Posterior vena cava (tissue), 2 donors: ENCODE results near the gene PHAF1. TPM values are rescaled to one million over a fixed set of nuclear protein-coding genes. Genes with fewer than 3 reads are reported as not detected.

Experiments used
- DNase-seq: peaks from one replicate; pipeline ENCODE4 v3.0.0-alpha.2; 2020; ENCODE audit warnings: low spot score
- intact Hi-C, 2 donors: fragments of 100-400 bp; cut with DNase I; formaldehyde crosslinking; loops; one replicate each; pipeline versions ENCODE4 v1.14.1 to v1.14.2; 2022 to 2023
- long read RNA-seq, 2 donors: library from polyadenylated mRNA; unstranded; transcript quantifications; one replicate each; pipeline ENCODE4 v2.0.0, GENCODE V29; 2020 to 2021
- total RNA-seq, 2 donors: library from RNA; stranded (reverse); fragmentation: NEBNext Ultra II Directional; extraction: Animal tissue kit (Norgen Biotek cat#: 25700); gene quantifications; one replicate each; pipeline ENCODE4 v1.2.1, GENCODE V29; 2021
- donor health status: DM: yes; HTN: yes; CAD: no.
- donor health status: DM: yes; HTN: yes; CAD: no.

PHAF1 gene
- 10 to 100 TPM; 10.4 to 12.0 TPM for total RNA-seq
- long read RNA-seq, donor 1: 0 reads
- long read RNA-seq, donor 2, partial matches to known transcripts: 0 of 8 reads
- long read RNA-seq, donor 2, other reads (novel, unspliced or antisense): 3 of 8 reads

DNA sequence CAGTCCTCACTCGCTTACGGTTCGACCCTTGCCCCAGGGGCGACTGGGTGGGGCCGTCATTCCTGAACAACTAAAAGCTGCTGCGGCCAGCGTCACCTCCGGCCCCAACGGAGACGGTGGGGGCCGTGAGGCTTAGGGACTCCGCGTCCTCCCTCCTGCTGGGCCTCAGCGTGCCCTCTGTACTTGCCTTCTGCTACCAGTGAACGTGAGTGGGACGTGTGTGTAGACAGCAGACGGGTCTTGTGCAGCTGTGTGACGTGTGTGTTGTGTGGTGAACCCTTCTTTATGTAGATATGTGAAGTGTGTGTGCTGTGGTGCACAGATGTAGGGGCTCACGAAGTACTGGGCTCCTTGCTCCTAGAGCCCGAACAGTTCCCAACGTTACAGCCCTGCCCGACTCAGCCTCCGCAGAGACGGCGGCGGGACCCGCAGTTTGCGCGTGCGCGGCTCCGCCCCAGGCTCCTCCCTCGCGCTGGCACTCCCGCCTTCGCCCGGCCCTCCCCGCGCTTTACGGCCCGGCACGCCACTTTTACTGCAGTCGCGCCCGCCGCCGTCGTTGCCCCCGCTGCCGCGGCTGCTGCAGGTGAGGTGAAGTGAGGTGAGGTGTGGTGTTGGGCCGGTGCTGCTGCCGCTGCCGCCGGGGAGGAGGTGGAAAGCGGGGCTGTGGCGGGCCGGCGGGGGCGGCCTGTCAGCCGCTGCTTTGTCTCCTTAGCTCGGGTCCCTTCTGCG, at the start of gene PHAF1:
PHAF1 (plus strand) TSS at position 535 of the 729 bp plus-strand sequence. CDS start 235 bp downstream, outside the sequence.
- intact Hi-C loops: no loop called here
- DNase-seq: peak; percentile 98

DNA sequence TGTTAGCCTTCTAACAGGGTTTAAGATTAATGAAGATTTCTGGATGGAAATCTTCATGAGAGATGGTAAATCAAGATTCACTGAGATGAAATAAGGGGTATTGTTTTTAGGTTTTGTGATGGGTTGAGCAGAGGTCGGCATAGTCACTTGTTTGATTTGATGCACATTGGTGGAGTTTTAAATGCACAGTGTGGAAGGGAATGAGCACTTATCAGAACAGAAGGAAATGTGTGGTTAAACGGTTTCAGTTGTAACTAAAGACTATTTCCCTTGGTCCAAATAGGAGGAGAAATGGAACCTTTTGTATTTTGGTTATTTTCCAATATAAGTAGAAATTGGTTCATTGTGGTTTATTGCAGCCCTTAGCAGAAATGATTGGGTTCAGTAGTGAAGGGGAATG, 46.7 kb upstream of the PHAF1 start:
- DNase-seq: no peak
- intact Hi-C loops: no loop called here

DNA sequence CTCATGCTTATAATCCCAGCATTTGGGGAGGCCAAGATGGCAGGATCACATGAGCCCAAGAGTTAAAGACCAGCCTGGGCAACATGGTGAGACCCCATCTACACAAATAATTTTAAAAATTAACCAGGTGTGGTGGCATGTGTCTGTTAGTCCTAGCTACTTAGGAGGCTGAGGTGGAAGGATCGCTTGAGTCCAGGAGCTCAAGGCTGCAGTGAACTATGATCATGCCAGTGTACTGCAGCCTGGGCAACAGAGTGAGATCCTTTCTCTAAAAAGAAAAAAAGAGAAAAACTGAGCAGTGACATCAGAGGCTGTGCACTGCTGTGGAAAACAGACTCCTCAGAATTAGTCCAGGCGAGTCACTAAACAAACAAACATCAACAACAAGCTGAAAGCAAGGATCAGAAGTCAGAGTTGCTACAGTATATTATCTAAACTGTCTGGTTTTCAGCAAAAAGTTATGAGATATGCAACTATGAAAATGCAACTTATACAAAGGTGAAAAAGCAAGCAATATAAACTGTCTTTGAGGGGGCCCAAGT, 41.5 kb upstream of the PHAF1 start:
- intact Hi-C loops: no loop called here

DNA sequence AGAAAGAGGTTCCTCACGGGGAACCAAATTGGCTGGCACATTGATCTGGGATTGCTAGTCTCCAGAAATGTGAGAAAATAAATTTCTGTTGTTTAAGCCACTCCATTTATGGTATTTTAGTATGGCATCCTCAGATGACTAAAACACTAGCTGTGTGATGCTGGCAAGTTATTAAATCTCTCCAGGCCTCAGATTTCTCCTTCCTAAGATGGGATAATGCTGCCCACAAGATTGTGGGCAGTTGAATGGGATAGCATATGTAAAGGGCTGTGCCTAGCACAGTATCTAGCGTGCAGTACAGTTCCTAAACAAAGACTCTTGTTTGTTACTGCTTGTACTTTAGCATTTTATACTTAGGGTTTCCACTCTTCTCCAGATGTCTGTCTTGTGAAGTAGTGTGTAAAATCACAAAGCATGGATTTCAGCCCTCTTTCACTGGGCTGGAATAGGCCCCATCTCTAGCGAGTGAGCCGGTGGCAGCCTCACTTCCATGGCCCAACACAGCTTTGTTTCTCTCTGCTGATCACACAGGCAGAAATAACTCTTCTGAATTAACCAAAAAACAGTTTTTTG, 38.2 kb upstream of the PHAF1 start:
- intact Hi-C loops: no loop called here

More for the DNA sequence above, 41.5 kb upstream of the PHAF1 start:
- no peak for DNase-seq

DNA sequence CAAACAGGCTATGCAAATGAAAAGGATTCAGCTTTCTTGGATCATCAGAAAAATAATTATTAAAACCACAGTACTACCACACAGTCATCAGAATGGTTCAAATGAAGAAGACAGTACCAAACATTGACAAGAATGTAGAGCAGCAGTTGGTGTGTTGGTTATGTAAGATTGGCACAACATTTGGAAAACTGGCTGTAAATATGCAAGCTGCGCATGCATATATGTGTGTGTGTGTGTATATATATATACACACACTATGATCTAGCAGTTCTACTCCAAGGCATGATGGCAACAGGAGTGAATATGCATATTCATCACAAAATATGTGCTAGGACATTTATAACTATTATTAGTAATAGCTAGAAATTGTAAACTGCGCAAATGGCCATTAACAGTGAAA, 34.4 kb upstream of the PHAF1 start:
- intact Hi-C loops: no loop called here
- no peak for DNase-seq

More for the DNA sequence above, 38.2 kb upstream of the PHAF1 start:
- no peak for DNase-seq

DNA sequence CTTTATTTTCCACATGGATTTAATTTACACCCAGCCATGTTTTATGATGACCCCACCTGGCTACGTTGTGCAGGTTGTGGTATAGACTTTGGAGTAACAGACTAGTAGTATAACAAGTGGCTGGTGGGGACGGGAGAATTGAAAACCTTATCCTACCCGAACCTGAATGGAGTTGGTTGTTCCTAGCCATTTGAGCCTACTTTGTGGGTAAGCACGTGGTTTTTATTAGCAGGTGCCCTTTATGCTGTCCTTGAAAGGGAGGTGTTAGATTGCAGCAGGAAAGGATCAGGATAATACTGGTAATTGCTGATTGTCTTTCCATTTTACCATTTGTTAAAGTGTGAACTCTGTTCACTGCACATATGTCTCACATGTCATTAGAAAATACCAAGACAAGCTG, 31.9 kb upstream of the PHAF1 start:
- intact Hi-C loops: no loop called here
- DNase-seq: no peak

DNA sequence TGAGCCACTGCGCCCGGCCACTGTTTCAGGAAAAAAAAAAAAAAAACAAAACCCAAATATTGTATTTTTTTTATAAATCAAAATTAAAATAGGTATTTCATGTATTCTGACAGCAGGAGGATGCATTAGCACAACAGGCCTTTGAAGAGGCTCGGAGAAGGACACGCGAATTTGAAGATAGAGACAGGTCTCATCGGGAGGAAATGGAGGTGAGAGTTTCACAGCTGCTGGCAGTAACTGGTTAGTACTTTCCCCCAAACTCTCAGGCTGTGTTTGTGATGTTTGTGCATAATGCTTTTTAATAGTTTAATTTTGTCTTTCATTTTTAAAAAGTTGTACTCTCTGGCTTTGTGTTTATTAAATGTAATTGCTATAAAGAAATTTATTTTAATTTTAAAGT, 27.6 kb upstream of the PHAF1 start:
- intact Hi-C loops: no loop called here
- DNase-seq: no peak

DNA sequence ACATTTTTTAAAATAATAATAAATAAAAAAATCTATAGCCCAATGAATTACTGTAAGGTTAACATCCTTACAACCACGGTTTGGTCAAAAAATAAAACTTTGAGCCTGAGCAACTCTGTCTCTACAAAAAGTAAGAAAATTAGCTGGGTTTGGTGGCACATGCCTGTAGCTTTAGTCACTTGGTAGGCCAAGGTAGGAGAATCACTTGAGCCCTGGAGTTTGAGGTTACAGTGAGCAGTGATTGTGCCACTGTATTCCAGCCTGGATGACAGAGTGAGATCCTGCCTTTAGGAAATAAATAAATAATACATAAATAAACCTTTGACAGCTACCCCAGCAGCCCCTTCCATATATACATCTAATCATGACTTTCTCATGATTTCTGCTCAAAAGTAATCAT, 26.9 kb upstream of the PHAF1 start:
- intact Hi-C loops: no loop called here
- DNase-seq: no peak

DNA sequence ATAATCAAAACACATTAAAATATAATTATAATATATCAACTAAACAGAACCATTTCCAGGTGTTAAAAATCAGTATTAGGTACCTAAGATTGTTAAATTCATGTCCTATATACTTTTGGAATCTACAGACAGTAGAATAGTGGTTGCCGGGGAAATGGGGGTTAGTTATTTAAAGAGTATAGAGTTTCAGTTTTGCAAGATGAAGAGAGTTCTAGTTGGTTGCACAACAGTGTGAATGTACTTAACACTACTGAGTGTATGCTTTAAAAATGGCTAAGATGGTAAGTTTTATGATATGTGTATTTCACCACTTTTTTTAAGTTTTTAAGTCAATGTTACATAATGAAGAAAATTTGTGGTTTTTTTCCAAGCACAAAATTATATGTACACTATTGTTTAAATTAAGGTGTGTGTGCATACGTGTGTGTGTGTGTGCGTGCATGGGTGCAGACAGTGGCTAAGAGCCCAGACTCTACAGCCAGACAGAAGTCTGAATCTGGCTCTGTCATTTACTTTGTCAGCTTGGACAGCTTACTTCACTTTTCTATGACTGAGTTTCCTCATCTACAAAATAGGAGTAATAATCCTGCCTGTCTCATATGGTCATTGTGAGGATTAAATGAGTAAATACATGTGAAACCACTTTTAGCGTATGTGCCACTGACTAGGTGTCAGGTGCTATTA, 25.3 kb upstream of the PHAF1 start:
- intact Hi-C loops: no loop called here
- no peak for DNase-seq

DNA sequence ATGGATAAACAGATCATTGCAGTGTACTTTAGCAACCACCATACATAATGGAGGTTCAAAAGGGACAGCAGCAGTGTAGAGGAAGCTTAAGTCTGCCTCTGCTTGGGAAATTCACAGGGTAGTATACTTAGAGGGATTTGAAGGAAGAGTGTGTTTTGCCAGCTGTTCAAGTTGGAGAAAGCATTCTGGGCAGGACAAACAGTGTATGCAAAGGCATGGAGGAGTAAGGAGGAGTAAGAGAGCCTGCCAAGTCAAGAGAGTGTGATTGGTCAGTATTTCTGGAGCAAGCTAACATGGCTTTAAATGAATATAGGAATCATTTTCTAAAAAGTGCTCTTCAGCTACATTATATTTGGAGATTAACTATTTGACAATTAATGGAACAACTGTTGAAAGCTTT, 22.9 kb upstream of the PHAF1 start:
- intact Hi-C loops: no loop called here
- DNase-seq: no peak

DNA sequence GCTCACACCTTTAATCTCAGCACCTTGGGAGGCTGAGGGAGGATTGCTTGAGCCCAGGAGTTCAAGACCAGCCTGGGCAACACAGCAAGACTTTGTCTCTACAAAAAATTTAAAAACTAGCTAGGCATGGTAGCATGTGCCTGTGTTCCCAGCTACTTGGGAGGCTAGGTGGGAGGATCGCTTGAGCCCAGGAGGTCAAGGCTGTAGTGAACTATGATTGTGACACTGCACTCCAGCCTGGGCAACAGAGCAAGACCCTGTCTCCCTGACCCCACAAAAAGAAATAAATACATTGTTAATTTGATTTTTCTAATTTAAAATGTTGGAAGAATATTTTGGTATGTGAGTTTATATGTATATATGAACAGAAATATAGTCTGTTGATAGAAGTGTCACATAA, 22.4 kb upstream of the PHAF1 start:
- intact Hi-C loops: no loop called here
- no peak for DNase-seq

DNA sequence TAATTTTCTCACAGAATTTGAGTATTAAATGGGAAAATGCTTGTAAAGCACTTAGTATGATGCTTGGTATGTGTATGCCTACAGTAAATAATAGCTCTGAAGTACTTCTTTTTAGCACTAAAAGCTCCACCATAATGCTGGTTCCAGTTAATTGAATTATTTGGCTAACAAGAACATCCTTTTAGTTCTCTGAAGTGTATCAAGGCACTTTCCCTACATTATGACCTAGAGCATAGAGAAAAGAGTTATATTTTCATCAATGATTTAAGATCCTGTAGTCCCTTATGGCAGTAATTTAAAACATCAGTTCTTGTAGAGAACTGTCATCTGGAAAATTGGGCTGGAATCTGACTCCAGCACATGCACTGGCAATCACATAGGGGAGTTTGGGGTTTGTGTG, 21.9 kb upstream of the PHAF1 start:
- intact Hi-C loops: no loop called here
- DNase-seq: no peak

DNA sequence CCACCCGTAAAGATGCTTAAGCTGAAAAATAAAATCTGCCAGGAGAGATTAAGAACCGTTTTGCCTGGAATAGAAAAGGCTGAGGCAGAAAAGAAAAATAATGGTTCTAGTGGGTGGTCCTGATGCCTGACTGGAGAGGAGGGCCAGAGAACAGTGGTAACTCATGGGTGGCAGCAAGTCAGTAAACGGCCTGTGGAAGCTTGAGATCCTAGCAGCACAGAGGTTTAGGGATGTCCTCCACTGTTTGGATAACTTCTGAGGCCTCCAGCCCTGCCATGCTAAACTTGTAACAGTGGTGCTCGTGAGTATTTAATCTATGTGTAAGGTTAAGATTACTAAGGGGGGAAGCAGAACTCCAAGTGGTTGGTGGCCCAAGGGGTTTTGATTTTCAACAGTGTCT, 21.2 kb upstream of the PHAF1 start:
- intact Hi-C loops: no loop called here

DNA sequence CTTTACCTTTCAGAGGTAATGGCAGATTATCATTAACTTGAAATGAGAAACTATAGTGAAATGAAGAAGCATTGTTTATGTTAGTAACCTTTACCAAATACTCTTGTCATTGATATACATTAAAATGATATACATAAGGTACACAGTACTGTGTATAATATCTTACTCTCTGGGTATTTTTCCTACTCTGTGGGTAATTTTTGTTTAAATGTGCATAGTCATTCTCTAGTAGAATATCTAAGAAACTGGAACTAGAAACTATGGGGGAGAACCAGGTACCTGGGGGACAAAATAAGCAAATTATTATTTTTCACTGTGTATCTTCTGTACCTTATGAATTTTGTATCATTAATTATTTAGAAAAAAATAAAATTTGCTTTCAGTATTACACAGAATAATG, 20.6 kb upstream of the PHAF1 start:
- intact Hi-C loops: no loop called here
- no peak for DNase-seq

More for the DNA sequence above, 21.2 kb upstream of the PHAF1 start:
- no peak for DNase-seq

DNA sequence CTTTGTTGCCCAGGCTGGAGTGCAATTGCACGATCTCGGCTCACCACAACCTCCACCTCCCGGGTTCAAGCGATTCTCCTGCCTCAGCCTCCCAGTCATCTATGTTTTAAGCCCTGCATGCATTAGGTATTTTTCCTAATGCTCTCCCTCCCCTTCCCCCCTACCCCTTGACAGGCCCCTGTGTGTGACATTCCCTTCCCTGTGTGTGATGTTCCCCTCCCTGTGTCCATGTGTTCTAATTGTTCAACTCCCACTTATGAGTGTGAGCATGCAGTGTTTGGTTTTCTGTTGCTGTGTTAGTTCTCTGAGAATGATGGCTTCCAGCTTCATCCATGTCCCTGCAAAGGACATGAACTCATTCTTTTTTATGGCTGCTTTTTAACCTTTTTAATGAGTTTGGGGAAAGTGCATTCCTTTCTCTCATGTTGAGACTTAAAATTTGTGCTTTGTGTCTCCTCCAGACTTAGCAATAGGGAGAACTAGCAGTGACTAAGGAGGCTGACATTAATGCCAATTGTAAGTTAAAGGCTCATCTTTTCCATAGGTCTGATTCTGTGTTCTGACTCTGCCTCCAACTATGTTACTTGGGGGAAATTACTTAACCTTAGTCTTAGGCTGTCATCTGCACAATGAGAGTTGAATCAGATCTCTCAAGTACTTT, 17.7 kb upstream of the PHAF1 start:
- intact Hi-C loops: no loop called here
- no peak for DNase-seq

DNA sequence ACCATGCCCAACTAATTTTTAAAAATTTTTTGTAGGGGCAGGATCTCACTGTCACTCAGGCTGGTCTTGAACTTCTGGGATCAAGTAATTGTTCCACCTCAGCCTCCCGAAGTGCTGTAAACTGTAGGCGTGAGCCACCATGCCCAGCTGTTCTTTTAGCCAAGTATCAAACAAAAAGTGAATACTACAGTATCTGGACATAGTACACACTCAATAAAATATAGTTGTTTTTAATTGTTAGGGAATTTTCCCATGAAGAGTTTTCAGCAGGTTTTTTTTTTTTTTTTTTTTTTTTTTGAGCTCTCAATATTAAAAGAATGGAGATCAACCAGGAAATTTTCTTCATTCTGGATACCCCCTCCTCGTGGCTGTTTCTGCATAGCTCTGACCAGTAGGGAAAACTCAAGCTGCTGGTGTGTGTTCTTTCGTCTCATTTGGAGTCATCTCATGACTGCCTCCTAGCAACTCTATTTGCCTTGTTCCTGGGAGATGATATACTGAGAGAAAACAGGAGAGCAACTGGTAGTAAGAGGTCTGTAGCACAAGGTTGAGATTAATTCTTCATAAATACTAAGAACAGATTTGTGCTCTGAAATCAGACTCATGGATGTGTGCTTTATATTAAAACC, 16.5 kb upstream of the PHAF1 start:
- intact Hi-C loops: no loop called here
- no peak for DNase-seq

DNA sequence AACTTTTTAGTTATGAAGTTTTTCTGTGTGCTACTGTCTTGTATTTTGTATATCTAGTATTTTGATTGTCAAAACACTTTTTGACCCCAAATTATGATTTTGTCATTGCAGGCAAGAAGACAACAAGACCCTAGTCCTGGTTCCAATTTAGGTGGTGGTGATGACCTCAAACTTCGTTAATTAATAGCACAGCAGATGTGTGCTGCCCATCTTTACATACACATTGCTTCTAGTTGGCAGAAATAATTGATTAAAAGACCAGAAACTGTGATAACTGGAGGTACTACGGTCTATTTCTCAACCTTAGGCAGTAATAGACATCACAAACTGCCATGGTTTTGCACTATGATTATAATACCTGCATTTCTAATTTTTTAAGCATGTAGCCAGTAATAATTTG, 11.1 kb upstream of the PHAF1 start:
- DNase-seq: no peak
- intact Hi-C loops: no loop called here

DNA sequence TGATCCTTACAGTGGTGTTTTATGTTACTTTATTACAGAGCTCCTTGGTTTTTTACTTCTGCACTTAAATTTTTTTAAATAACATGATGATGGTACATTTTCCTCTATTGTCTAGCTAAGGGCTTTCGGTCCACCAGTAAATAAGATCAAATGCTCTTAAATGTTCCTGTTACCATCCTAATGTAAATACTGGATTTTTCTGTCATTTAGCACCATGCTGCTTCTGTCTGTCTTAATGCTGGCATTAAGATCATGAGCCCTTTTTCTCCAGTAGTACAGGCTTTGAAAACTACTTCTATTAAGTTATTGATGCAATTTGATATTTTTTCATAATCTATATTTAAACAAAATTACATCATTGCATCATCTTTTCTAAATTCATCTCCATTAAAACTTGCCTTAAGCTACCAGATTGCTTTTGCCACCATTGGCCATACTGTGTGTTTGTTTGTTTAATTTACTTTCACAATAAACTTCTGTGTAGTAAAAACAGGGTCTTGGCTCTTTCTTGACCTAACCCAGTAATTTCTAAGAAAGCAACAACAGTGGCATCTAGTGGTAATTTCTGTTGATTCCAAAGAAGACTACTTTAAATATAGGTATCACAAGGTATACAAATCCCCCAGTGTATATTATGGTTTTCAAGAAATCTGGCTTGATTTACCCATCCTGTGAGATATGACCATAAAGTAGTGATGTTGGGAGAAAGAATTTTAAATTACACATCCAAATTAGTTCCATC, 9.0 kb upstream of the PHAF1 start:
- intact Hi-C loops: no loop called here

More for the DNA sequence above, 9.0 kb upstream of the PHAF1 start:
- DNase-seq: no peak
